22Rv1 (cell line): ENCODE data around the gene TAP1.

Experiments
- H3K27ac ChIP-seq: fragments of 450-650 bp; 2 replicates; pipeline ENCODE4 v1.5.1; 2017
- ZFX ChIP-seq: fragments of 450-650 bp; IDR thresholded peaks from 2 replicates; pipeline ENCODE4 v1.6.1; 2017; ENCODE audit warnings: antibody characterized with exemption, borderline replicate concordance
- TF ChIP-seq, protein P1 (sequence below): fragments of 450-650 bp; IDR thresholded peaks from 2 replicates; pipeline ENCODE4 v1.5.1; 2017; ENCODE audit warnings: mild to moderate bottlenecking

The TAP1 gene

DNA sequence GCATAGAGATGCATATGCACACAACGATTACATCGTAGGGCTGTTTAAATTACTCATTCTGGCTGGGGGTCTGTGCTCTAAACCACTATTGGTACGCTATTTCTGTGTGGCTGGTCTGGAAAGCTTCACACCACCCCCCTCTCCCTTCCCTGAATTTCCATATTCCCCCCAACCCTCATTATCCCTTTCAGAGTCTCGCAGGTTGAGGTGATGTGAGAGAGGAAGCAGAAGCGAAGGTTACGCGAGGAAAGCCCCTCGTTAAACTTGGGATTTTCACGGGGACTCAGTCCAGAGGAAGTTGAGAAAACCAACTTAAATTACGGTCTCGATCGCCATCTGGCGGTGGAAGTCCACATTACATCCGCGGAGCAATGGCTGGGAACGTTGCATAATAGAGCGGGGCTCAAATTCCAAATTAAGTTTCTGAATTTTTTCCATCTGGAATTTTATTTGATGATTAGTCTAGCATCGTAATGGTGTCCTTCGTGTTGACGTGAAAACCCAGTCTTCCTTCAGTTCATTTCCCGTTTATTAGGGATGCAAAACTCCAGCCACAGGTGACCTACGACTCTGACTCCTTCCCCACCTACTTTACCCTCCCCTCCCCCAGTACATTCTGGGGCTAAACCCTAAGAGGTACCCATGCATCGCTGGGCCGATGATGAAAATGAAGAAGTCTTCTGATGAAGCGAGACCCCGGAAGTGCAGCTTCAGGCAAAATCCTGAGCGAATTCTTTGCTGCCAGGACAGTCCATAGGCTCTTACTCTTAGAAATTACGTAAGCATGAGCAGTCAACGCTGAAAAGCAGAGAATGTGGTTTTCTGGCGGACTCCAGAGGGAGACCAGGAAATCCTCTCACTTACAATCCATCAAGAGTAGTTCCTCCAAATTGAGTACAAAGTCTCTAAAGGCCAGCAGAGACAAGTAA lies 56.4 kb downstream of the TAP1 start:
- H3K27ac ChIP-seq, result no peak overlapping the region
- TF ChIP-seq, protein P1, sequence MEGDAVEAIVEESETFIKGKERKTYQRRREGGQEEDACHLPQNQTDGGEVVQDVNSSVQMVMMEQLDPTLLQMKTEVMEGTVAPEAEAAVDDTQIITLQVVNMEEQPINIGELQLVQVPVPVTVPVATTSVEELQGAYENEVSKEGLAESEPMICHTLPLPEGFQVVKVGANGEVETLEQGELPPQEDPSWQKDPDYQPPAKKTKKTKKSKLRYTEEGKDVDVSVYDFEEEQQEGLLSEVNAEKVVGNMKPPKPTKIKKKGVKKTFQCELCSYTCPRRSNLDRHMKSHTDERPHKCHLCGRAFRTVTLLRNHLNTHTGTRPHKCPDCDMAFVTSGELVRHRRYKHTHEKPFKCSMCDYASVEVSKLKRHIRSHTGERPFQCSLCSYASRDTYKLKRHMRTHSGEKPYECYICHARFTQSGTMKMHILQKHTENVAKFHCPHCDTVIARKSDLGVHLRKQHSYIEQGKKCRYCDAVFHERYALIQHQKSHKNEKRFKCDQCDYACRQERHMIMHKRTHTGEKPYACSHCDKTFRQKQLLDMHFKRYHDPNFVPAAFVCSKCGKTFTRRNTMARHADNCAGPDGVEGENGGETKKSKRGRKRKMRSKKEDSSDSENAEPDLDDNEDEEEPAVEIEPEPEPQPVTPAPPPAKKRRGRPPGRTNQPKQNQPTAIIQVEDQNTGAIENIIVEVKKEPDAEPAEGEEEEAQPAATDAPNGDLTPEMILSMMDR, result peak; percentile 84
- TF ChIP-seq ZFX, result no peak
